IPS-18a (cell line): ENCODE results near the gene OPRM1.

Experiments used
- H3K27ac ChIP-seq: one replicate; pipeline ENCODE4 v1.5.1; 2013; ENCODE audit warnings: low read length
- H3K27me3 ChIP-seq: one replicate; pipeline ENCODE4 v1.6.1; 2013; ENCODE audit warnings: mild to moderate bottlenecking, low read length; ENCODE audit not compliant: control insufficient read depth, insufficient read depth
- H3K36me3 ChIP-seq: one replicate; pipeline ENCODE4 v1.6.1; 2013; ENCODE audit warnings: low read depth, low read length; ENCODE audit not compliant: control insufficient read depth
- H3K4me1 ChIP-seq: one replicate; pipeline ENCODE4 v1.6.1; 2013; ENCODE audit warnings: low read depth, low read length; ENCODE audit not compliant: control insufficient read depth
- H3K4me3 ChIP-seq: one replicate; pipeline ENCODE4 v1.5.1; 2013; ENCODE audit warnings: low read length
- H3K9ac ChIP-seq: one replicate; pipeline ENCODE4 v1.6.1; 2013; ENCODE audit warnings: mild to moderate bottlenecking, low read length, moderate library complexity
- H3K9me3 ChIP-seq: one replicate; pipeline ENCODE4 v1.6.1; 2013; ENCODE audit warnings: low read depth, low read length; ENCODE audit not compliant: control insufficient read depth

The OPRM1 gene

GRCh38 chr6:154267508-154268106 is 228.6 kb downstream of the OPRM1 start:
- Histone ChIP-seq H3K36me3 (no peaks in the 10 kb centered on the region), H3K4me3 (no peak overlapping the region), H3K27me3 (no peaks in the 10 kb centered on the region), H3K9me3 (no peaks in the 10 kb centered on the region), H3K4me1 (no peaks in the 10 kb centered on the region), H3K27ac (no peak overlapping the region), H3K9ac (no peak overlapping the region)

GRCh38 chr6:154268486-154268885 is 229.4 kb downstream of the OPRM1 start:
- Histone ChIP-seq H3K36me3 (no peaks in the 10 kb centered on the region), H3K9ac (no peak overlapping the region), H3K27ac (no peak overlapping the region), H3K4me3 (no peak overlapping the region), H3K9me3 (no peaks in the 10 kb centered on the region), H3K4me1 (no peaks in the 10 kb centered on the region), H3K27me3 (no peaks in the 10 kb centered on the region)

DNA sequence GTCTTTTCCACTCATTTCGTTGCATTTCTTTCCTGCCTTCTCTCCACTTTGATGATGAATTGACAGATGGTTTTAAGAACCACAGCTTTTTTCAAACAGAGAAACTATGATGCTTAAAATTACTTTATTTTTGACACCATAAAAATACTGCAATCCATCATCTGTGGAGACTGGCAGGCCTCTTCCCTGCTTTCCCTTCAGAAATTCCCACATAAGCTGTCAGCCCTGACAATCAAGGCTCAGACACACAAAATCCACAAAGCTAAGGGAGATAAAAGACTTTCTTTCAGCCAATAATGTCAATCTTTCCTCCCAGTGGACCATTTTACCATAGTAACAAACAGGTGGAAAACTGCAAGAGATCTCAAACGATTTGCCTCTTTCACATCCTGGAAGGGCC is 235.1 kb downstream of the OPRM1 start:
- no peak overlapping the region for H3K4me3 ChIP-seq
- H3K9ac ChIP-seq, result no peak overlapping the region
- no peaks in the 10 kb centered on the region for H3K4me1 ChIP-seq
- H3K27me3 ChIP-seq, result no peaks in the 10 kb centered on the region
- H3K9me3 ChIP-seq, result no peaks in the 10 kb centered on the region
- no peak overlapping the region for H3K27ac ChIP-seq
- H3K36me3 ChIP-seq, result no peaks in the 10 kb centered on the region

GRCh38 chr6:154276810-154277628 is 238.0 kb downstream of the OPRM1 start:
- no peak overlapping the region for H3K27ac ChIP-seq
- H3K4me3 ChIP-seq, result no peak overlapping the region
- H3K4me1 ChIP-seq, result no peaks in the 10 kb centered on the region
- H3K9me3 ChIP-seq, result no peaks in the 10 kb centered on the region
- no peaks in the 10 kb centered on the region for H3K27me3 ChIP-seq
- H3K9ac ChIP-seq, result no peak overlapping the region
- H3K36me3 ChIP-seq, result no peaks in the 10 kb centered on the region

- Histone ChIP-seq H3K27me3 (no peaks in the 10 kb centered on the region), H3K4me1 (no peaks in the 10 kb centered on the region), H3K9me3 (no peaks in the 10 kb centered on the region), H3K27ac (no peak overlapping the region), H3K4me3 (no peak overlapping the region), H3K36me3 (no peaks in the 10 kb centered on the region), H3K9ac (no peak overlapping the region)
These were observed 238.6 kb downstream of the OPRM1 start for GRCh38 chr6:154277629-154278017.

- Histone ChIP-seq H3K27ac (no peak overlapping the region), H3K4me3 (no peak overlapping the region), H3K36me3 (no peaks in the 10 kb centered on the region), H3K27me3 (no peaks in the 10 kb centered on the region), H3K9me3 (no peaks in the 10 kb centered on the region), H3K9ac (no peak overlapping the region), H3K4me1 (no peaks in the 10 kb centered on the region)
These were observed 241.5 kb downstream of the OPRM1 start for GRCh38 chr6:154280521-154280920.

GRCh38 chr6:154284313-154284853 is 245.3 kb downstream of the OPRM1 start:
- Histone ChIP-seq H3K36me3 (no peaks in the 10 kb centered on the region), H3K4me1 (no peaks in the 10 kb centered on the region), H3K27ac (no peak overlapping the region), H3K9ac (no peak overlapping the region), H3K27me3 (no peaks in the 10 kb centered on the region), H3K9me3 (no peaks in the 10 kb centered on the region), H3K4me3 (no peak overlapping the region)

- H3K36me3 ChIP-seq, result no peaks in the 10 kb centered on the region
- H3K4me1 ChIP-seq, result no peaks in the 10 kb centered on the region
- H3K27me3 ChIP-seq, result no peaks in the 10 kb centered on the region
- no peak overlapping the region for H3K4me3 ChIP-seq
- H3K9me3 ChIP-seq, result no peaks in the 10 kb centered on the region
- H3K27ac ChIP-seq, result no peak overlapping the region
- no peak overlapping the region for H3K9ac ChIP-seq
These were observed 246.8 kb downstream of the OPRM1 start for GRCh38 chr6:154285826-154286225.

DNA sequence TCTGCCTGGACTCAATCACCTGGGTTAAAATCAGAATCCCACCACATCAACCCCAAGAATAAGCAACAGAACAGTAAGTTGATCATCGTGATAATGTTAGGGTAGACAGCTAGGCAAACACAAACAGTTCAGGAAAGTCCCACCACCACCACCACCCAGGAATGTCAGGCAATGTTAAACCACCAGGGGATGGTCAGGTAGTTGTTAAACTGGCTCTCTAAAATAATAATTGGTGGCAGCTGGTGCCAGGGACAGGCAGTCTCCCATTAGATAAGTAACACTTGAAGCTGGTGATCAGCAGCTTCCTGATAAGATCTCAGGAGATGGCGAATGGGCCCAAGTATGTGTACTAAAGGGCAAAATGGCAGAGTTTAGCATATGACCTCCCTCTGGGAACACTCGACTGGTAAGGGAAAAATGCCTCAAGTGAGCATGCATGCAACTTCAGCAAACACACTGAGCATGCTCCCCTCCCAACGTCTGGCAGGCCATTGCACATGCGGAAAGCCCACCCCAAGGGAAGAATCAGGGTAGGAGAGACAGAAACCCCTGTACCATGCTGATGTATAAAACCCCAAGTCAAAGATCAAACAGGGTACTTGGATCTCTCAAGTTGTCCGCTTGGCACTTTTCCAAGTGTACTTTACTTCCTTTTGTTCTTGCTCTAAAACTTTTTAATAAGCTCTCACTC is 250.9 kb downstream of the OPRM1 start:
- no peaks in the 10 kb centered on the region for H3K27me3 ChIP-seq
- no peak overlapping the region for H3K27ac ChIP-seq
- H3K9me3 ChIP-seq, result no peaks in the 10 kb centered on the region
- no peaks in the 10 kb centered on the region for H3K36me3 ChIP-seq
- H3K4me3 ChIP-seq, result no peak overlapping the region
- no peak overlapping the region for H3K9ac ChIP-seq
- no peaks in the 10 kb centered on the region for H3K4me1 ChIP-seq

DNA sequence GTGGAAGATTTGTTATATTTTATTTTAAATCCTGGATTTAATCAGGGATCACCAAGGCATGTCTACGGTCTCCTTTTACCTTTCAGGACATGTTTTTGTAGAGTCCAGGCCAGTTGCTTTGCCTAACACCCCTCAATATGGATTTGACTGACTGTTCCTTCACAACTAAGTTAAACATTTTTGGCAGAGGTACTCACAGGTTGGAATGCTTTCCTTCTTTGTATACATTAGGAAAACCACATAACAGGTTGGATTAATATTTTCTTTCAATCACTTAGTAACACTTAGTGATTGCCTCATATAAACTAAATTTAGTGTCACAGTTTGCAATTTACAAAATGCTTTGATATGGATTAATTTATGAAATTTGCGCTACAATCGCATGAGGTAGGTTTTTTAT is 253.0 kb downstream of the OPRM1 start:
- H3K36me3 ChIP-seq, result no peaks in the 10 kb centered on the region
- no peak overlapping the region for H3K4me3 ChIP-seq
- H3K9me3 ChIP-seq, result no peaks in the 10 kb centered on the region
- H3K27ac ChIP-seq, result no peak overlapping the region
- H3K27me3 ChIP-seq, result no peaks in the 10 kb centered on the region
- H3K9ac ChIP-seq, result no peak overlapping the region
- H3K4me1 ChIP-seq, result no peaks in the 10 kb centered on the region

GRCh38 chr6:154292855-154293519 is 253.9 kb downstream of the OPRM1 start:
- Histone ChIP-seq H3K27ac (no peak overlapping the region), H3K36me3 (no peaks in the 10 kb centered on the region), H3K9ac (no peak overlapping the region), H3K4me1 (no peaks in the 10 kb centered on the region), H3K4me3 (no peak overlapping the region), H3K9me3 (no peaks in the 10 kb centered on the region), H3K27me3 (no peaks in the 10 kb centered on the region)
